ENCODE results near the gene SYT10.

Gene SYT10, protein sequence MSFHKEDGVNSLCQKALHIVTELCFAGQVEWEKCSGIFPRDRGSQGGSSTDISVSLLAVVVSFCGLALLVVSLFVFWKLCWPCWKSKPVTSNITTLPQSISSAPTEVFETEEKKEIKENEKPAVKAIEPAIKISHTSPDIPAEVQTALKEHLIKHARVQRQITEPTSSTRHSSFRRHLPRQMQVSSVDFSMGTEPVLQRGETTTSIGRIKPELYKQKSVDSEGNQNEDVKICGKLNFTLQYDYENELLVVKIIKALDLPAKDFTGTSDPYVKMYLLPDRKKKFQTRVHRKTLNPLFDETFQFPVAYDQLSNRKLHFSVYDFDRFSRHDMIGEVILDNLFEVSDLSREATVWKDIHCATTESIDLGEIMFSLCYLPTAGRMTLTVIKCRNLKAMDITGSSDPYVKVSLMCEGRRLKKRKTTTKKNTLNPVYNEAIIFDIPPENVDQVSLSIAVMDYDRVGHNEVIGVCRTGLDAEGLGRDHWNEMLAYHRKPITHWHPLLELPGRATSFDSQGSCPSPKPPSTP

DNA sequence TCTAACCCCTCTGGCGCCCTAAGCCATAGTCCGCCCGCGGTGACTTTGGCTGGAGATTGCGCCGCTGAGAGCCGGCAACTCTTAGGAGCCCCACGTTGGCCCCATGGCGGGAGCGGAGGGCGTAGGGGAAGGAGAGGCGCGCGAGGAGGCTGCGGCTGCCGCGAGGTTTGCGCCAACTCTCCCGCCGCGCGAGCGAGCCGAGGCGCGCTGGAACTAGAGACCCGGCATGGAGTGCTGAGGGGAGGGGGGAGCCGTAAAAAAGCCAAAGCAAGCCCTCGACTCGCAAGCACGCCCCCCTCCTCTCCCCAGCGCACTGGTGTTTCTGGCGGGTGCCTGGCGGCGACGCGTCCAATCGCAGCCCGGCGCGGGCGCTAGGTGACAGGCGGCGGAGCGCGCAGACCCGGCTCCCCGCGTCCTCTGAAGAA is at the start of gene SYT10:
Gene SYT10 (minus strand): TSS at position 233 of the 425 bp plus-strand sequence. CDS start 297 bp downstream, outside the sequence.
- peaks cover 15% of the 10 kb centered on the region for H3K27me3 Mint-ChIP-seq
- peak within 1 kb of the TSS; percentile 71 for H3K4me3 Mint-ChIP-seq
- no peaks in the 10 kb centered on the region for H3K36me3 Mint-ChIP-seq
- no peaks in the 10 kb centered on the region for H3K9me3 Mint-ChIP-seq (ENCODE audit: low read depth)
- peaks cover 6% of the 10 kb centered on the region for H3K4me1 Mint-ChIP-seq (ENCODE audit: low read depth)
- H3K27ac Mint-ChIP-seq, result no peak within 1 kb of the TSS

DNA sequence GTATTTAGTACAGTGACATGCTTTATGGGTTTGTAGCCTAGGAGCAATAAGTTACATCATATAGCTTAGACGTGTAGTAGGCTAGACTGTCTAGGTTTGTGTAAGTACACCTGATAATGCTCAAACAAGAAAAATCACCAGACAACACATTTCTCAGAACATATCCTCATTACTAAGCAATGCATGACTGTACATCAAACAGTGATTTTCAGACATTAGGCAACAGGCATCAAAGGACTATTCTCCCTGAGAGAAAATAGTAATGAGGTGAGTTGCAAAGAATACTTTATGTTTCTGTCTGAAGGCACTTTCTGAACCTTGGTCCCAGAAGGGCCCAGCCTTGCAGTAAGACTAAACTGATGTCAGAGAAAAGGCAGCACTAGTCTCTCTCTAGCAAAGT is 48.4 kb upstream of the SYT10 start:
- no peaks in the 10 kb centered on the region for H3K27me3 Mint-ChIP-seq
- no peaks in the 10 kb centered on the region for H3K36me3 Mint-ChIP-seq
- no peak overlapping the region for H3K4me3 Mint-ChIP-seq
- no peak overlapping the region for H3K27ac Mint-ChIP-seq
- H3K4me1 Mint-ChIP-seq (ENCODE audit: low read depth), result no peaks in the 10 kb centered on the region
- H3K9me3 Mint-ChIP-seq (ENCODE audit: low read depth), result peaks cover 9% of the 10 kb centered on the region

DNA sequence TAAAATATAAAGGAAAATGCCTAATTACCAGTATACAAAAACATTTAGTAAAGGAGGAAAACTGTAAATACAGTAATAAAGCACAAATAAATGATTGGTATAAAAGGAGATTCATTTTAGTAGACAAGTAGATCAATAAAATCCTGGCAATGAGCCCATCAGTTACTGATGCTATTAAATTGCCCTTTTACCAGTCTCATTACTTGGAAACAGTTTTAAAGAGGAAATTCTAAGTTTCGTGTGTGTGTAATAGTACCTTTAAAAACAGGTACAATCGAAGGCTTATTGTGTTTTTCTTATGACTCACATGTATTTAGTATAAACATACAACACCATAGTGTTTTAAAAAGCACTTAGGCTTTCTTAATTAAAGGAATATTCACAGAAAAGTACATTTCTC is 46.4 kb upstream of the SYT10 start:
- Mint-ChIP-seq H3K4me3 (no peak overlapping the region), H3K4me1 (ENCODE audit: low read depth) (no peaks in the 10 kb centered on the region), H3K27me3 (no peaks in the 10 kb centered on the region), H3K27ac (no peak overlapping the region), H3K36me3 (no peaks in the 10 kb centered on the region), H3K9me3 (ENCODE audit: low read depth) (peaks cover 4% of the 10 kb centered on the region)

DNA sequence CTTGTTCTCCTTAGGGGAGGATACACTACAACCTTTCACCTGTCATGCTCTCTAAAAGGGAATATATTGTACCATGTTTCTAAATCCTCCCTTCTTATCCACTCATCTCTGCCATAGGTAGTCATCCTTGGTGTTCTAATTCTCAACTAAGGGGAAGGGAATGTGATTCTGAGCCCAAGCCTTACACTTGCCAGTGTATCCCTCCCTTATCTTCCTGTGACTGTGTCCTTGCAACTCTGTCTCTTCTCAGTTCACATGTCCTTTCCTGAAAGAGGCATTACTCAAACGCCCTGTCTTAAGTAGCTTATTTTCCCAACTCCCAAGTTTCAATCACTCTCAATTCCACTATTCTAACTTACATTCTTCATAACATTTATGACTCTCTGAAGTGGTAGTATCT is 44.5 kb upstream of the SYT10 start:
- Mint-ChIP-seq H3K27me3 (no peaks in the 10 kb centered on the region), H3K4me3 (no peak overlapping the region), H3K27ac (no peak overlapping the region), H3K4me1 (ENCODE audit: low read depth) (no peaks in the 10 kb centered on the region), H3K9me3 (ENCODE audit: low read depth) (peaks cover 4% of the 10 kb centered on the region), H3K36me3 (no peaks in the 10 kb centered on the region)

DNA sequence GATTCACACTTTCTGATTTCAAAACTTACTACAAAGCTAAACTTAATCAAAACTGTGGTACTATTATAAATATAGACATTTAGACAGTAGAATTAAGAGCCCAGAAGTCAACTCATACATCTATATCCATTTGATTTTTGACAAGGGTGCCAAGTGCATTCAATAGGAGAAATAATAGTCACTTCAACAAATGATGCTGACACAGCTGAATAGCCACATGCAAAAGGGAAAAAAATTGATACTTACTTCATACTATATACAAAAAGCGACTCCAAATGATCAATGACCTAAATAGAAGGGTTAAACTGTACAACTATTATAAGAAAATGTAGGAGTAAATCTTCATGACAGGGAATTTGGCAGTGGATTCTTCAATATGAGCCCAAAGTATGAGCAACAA is 40.7 kb upstream of the SYT10 start:
- no peak overlapping the region for H3K4me3 Mint-ChIP-seq
- no peaks in the 10 kb centered on the region for H3K4me1 Mint-ChIP-seq (ENCODE audit: low read depth)
- H3K9me3 Mint-ChIP-seq (ENCODE audit: low read depth), result peaks cover 12% of the 10 kb centered on the region
- H3K27me3 Mint-ChIP-seq, result no peaks in the 10 kb centered on the region
- no peak overlapping the region for H3K27ac Mint-ChIP-seq
- H3K36me3 Mint-ChIP-seq, result no peaks in the 10 kb centered on the region

DNA sequence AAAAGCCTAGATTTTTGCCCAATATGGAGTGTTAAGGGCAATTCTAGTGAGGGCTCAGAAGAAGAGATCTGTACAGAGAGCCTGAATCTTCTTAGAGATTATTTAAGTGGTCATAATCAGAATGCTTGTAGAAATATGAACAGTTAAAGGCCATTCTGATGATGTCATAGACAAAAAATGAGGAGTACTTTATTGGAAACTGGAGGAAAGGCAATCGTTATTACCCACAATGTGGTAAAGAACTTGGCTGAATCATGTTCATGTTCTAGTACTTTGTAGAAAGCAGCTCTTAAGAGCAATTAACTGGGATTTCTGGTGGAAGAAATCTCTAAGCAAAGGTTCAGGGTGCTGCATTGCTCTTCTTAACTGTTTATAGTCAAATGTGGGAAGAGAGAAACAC is 36.4 kb upstream of the SYT10 start:
- no peak overlapping the region for H3K4me3 Mint-ChIP-seq
- H3K4me1 Mint-ChIP-seq (ENCODE audit: low read depth), result no peaks in the 10 kb centered on the region
- no peaks in the 10 kb centered on the region for H3K27me3 Mint-ChIP-seq
- peaks cover 19% of the 10 kb centered on the region for H3K9me3 Mint-ChIP-seq (ENCODE audit: low read depth)
- no peaks in the 10 kb centered on the region for H3K36me3 Mint-ChIP-seq
- H3K27ac Mint-ChIP-seq, result no peak overlapping the region

DNA sequence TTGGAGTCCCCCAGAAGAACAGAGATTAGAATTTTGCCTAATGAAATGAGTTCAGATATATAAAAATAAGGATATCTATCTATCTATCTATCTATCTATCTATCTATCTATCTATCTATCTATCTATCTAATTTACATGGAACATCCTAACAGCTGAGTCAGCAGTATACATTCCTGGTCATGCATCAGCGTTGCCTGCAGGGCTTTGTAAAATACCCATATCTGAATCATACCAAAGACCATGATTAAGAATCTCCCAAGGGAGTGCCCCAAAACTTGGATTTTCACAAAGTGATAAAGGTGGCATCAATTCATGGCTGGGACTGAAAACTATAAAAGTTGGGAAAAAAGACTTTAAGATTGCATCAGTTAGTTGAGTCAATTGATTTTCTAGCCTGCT is 32.7 kb upstream of the SYT10 start:
- Mint-ChIP-seq H3K27ac (no peak overlapping the region), H3K4me1 (ENCODE audit: low read depth) (no peaks in the 10 kb centered on the region), H3K4me3 (no peak overlapping the region), H3K9me3 (ENCODE audit: low read depth) (peaks cover 19% of the 10 kb centered on the region), H3K27me3 (no peaks in the 10 kb centered on the region), H3K36me3 (no peaks in the 10 kb centered on the region)

DNA sequence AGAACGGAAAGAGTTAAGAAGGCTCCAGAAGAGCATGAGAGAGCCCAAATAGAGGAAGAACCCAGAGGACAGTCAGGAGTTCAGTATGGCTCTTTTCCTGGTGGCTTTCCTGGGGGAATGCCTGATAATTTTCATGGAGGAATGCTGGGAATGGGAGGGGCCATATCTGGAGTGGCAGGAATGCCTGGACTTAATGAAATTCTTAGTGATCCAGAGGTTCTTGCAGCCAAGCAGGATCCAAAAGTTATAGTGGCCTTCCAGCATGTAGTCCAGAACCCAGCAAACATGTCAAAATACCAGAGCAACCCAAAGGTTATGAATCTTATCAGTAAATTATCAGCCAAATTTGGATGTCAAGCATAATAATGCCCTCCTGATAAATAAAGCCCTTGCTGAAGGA is 15.5 kb upstream of the SYT10 start:
- no peaks in the 10 kb centered on the region for H3K36me3 Mint-ChIP-seq
- H3K4me1 Mint-ChIP-seq (ENCODE audit: low read depth), result no peaks in the 10 kb centered on the region
- peaks cover 7% of the 10 kb centered on the region for H3K9me3 Mint-ChIP-seq (ENCODE audit: low read depth)
- H3K27ac Mint-ChIP-seq, result no peak overlapping the region
- H3K27me3 Mint-ChIP-seq, result no peaks in the 10 kb centered on the region
- H3K4me3 Mint-ChIP-seq, result no peak overlapping the region

DNA sequence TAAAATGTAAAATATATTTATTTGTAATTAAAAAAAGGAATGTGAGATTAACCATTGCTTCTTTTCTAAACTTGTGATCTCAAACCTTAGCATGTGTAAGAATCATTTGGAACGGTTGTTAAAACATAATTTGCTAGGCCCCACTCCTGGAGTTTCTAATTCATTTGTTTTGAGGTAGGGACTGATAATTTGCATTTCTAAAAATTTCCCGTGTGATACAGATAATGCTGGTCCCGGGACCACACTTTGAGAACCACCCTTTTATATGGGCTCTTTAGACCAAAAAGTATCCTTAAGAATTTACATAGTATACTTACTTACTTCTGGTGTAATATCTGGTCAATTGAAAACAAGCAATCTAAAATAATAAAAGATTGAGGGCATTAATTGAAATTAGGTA is 10.9 kb upstream of the SYT10 start:
- H3K4me1 Mint-ChIP-seq (ENCODE audit: low read depth), result no peaks in the 10 kb centered on the region
- no peaks in the 10 kb centered on the region for H3K36me3 Mint-ChIP-seq
- no peak overlapping the region for H3K27ac Mint-ChIP-seq
- no peak overlapping the region for H3K4me3 Mint-ChIP-seq
- no peaks in the 10 kb centered on the region for H3K9me3 Mint-ChIP-seq (ENCODE audit: low read depth)
- H3K27me3 Mint-ChIP-seq, result no peaks in the 10 kb centered on the region

DNA sequence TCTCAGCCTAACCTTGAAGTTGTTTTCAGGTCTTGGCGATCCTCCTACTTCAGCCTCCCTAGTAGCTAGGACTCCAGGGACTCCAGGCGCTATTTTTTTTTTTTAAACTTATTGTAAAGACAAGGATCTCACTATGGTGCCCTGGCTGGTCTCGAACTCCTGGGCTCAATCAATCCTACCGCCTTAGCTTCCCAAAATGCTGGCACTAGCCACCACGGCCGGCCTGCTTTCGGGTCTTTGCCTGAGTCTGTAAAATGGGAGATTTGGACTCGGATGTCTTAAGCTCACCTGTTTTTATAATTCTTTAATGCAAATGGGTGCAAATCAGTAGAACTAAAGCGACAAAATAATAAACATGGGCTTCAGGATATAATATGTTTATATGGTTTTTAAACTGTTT is 858 bp upstream of the SYT10 start:
- Mint-ChIP-seq H3K36me3 (no peaks in the 10 kb centered on the region), H3K27ac (no peak overlapping the region), H3K4me1 (ENCODE audit: low read depth) (peaks cover 6% of the 10 kb centered on the region), H3K27me3 (peaks cover 15% of the 10 kb centered on the region), H3K4me3 (peak overlapping the region; percentile 71), H3K9me3 (ENCODE audit: low read depth) (no peaks in the 10 kb centered on the region)

DNA sequence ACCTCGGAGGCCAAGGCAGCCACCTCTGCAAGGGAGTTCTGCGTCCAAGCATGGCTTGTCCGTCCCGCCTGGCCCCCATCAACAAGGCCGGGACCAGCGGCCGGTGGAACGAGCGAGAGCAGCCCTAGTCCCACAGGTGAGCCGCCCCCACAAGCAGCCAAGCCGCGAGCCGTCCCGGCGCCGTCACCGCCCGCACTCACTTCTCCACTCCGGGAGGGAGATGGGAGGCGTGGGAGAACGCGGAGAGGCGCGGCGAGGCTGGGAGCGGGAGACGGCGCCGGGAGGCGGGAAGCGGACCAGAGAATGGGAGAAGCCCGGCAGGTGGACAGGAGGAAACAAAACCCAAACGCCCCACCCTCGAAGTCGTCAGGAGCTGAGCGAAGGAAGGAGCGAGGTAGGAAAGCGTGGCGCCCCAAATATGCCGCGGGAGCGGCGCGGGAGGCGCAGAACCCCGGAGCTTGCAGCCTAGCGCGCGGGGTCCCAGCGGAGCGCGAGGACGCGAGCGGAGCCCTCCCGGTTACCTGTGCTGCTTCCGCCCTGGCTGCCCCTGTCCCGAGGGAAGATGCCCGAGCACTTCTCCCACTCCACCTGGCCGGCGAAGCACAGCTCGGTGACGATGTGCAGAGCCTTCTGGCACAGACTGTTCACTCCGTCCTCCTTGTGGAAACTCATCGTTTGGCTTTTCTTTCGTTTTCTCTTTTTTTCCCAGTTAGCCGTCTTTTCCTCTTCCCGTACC is 600 bp downstream of the SYT10 start:
- Mint-ChIP-seq H3K9me3 (ENCODE audit: low read depth) (no peaks in the 10 kb centered on the region), H3K27me3 (peaks cover 15% of the 10 kb centered on the region), H3K27ac (no peak overlapping the region), H3K36me3 (no peaks in the 10 kb centered on the region), H3K4me1 (ENCODE audit: low read depth) (peaks cover 6% of the 10 kb centered on the region), H3K4me3 (peak overlapping the region; percentile 69)

DNA sequence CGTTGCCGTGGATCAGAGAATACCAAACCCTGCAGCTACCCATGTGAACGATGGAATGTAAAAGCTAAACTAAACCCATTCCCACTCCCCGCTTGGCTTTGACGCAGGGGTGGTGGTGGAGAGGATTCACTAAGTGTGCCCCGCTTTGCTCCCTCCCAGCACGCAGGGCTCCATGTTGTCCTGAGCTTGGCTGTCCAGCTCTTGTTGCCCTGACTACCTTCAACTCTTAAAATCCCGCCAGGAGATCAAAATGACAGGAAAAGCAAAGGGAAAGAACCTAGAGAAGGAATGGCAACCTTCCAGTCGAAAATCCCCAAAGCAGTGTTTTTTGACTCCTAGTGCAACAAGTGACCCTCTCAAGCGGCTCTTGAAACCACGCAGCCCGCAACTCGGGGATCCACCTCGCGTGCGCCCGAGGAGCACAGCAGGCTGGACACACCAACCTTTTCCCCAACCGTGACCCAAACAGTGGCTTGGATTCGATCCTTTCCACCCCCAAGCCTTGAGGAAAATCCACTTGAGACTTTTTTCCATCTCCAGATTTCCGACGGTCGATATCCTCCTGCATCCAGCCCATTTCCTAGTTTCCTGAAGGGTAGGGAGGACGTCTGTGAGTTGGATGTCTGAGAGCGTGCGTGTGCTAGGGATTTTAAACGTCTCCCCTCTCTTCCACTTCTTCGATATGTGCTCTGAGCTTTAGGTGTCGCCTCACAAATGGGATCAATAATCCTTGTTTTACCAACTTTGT is 1.4 kb downstream of the SYT10 start:
- no peaks in the 10 kb centered on the region for H3K36me3 Mint-ChIP-seq
- H3K9me3 Mint-ChIP-seq (ENCODE audit: low read depth), result no peaks in the 10 kb centered on the region
- H3K27me3 Mint-ChIP-seq, result peaks cover 14% of the 10 kb centered on the region
- peaks cover 6% of the 10 kb centered on the region for H3K4me1 Mint-ChIP-seq (ENCODE audit: low read depth)
- no peak overlapping the region for H3K4me3 Mint-ChIP-seq
- no peak overlapping the region for H3K27ac Mint-ChIP-seq

DNA sequence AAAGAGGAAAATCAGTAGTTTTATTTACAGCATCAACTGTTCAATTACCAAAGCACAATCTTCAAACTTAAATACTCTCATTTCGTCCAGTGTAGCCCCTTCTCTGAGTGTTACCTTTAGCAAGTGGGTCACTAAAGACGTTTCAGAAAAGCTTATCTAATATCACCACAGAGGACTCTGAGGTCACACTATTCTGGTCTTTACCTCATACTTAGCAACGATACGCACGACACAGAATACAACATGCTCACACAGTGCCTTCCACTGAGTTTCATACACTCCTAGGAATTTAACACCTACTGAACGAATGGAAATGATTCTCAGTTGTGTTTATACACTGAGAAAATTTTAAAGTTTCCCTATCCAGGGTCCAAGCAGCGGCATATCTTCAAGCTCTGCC is 2.0 kb downstream of the SYT10 start:
- Mint-ChIP-seq H3K36me3 (no peaks in the 10 kb centered on the region), H3K27ac (no peak overlapping the region), H3K27me3 (peaks cover 12% of the 10 kb centered on the region), H3K4me1 (ENCODE audit: low read depth) (peaks cover 6% of the 10 kb centered on the region), H3K4me3 (no peak overlapping the region), H3K9me3 (ENCODE audit: low read depth) (no peaks in the 10 kb centered on the region)

DNA sequence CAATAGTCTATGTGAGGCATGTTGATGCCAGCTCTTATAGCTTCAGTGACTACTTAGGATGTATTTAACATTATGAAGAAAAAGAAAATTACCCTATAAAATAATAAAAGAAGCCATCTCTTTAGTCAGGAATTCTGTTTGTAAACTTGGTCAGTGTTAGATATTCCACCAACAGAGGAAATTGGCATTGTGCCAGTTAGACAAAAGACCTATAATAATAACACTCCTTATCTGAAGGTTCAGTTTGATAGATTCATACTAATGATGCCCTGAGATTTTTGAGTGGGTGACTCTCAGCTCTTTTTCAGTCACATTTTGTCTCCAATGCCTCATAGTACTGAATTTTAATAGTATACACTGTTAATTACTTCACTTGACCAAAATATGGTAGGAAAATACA is 6.6 kb downstream of the SYT10 start:
- H3K4me3 Mint-ChIP-seq, result no peak overlapping the region
- no peaks in the 10 kb centered on the region for H3K9me3 Mint-ChIP-seq (ENCODE audit: low read depth)
- H3K4me1 Mint-ChIP-seq (ENCODE audit: low read depth), result no peaks in the 10 kb centered on the region
- H3K36me3 Mint-ChIP-seq, result no peaks in the 10 kb centered on the region
- no peak overlapping the region for H3K27ac Mint-ChIP-seq
- peaks cover 1% of the 10 kb centered on the region for H3K27me3 Mint-ChIP-seq

DNA sequence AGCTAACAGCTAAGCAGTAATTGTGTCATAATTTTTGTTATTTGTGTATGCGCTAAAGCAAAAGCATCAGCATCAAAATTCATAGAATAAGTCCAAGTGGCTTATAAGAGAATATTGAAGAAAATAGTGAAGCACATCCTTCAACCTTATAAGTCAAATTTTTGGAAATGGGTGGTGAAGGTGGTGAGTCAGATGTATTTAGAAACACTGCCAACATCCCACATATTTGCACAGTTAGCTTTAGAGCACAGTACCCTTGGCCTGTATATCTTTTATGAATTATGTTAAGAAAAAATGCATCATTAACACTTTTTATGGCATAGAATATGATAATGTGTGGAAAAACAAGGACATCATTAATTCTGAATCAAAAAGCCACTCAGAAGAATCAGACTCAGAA is 8.0 kb downstream of the SYT10 start:
- no peak overlapping the region for H3K27ac Mint-ChIP-seq
- no peaks in the 10 kb centered on the region for H3K4me1 Mint-ChIP-seq (ENCODE audit: low read depth)
- H3K27me3 Mint-ChIP-seq, result peaks cover 1% of the 10 kb centered on the region
- H3K4me3 Mint-ChIP-seq, result no peak overlapping the region
- no peaks in the 10 kb centered on the region for H3K9me3 Mint-ChIP-seq (ENCODE audit: low read depth)
- H3K36me3 Mint-ChIP-seq, result no peaks in the 10 kb centered on the region

All from activated naive CD8-positive, alpha-beta T cell (primary cell).